Transverse colon (tissue), 4 donors: ENCODE measurements around the gene LCA5L.

Experiments used
- EP300 ChIP-seq: sonication (generic); formaldehyde crosslinking; IDR thresholded peaks from one replicate; pipeline ENCODE4 v1.6.1; 2017; ENCODE audit warnings: antibody characterized with exemption, low read depth
- POLR2A ChIP-seq: fragments of 450-650 bp; IDR thresholded peaks from one replicate; pipeline ENCODE4 v1.6.1; 2016; ENCODE audit warnings: antibody characterized with exemption, mild to moderate bottlenecking, moderate library complexity
- POLR2AphosphoS5 ChIP-seq, 3 donors: sonication (generic); formaldehyde crosslinking; IDR thresholded peaks; one replicate each; pipeline ENCODE4 v1.6.1; 2016; ENCODE audit warnings: antibody characterized with exemption in 3 of 3
- TF ChIP-seq, protein P1 (sequence below), 5 experiments: fragments of 200-600 bp in 3 of 5; fragments of 450-650 bp in 2 of 5; sonication (generic) in 3 of 5; IDR thresholded peaks; 1 replicate in 2 of 5; 2 replicates in 3 of 5; pipeline ENCODE4 v1.5.1; 2016 to 2017; ENCODE audit warnings: antibody characterized with exemption in 5 of 5, inconsistent platforms in 3 of 5, mild to moderate bottlenecking in 2 of 5, moderate library complexity in 1 of 5

DNA sequence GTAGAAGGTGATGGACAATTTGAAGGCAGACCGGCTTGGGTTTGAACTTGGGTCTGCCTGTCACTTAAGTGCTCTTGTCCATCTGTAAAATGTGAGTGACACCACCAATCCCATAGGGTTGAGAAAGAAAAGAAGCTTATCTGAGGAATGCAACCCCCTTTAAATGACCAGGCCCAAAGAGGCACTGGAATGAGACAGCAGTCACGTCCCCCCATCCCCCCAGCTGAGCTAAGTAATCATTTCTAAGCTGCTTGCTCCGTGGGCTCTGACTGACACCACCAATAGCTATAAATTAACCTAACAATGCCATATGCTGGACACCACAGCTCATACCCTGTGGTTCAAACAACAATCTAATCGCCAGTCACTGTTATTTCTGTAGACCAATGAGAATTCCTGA is 15.1 kb downstream of the LCA5L start:
- TF ChIP-seq, protein P1, sequence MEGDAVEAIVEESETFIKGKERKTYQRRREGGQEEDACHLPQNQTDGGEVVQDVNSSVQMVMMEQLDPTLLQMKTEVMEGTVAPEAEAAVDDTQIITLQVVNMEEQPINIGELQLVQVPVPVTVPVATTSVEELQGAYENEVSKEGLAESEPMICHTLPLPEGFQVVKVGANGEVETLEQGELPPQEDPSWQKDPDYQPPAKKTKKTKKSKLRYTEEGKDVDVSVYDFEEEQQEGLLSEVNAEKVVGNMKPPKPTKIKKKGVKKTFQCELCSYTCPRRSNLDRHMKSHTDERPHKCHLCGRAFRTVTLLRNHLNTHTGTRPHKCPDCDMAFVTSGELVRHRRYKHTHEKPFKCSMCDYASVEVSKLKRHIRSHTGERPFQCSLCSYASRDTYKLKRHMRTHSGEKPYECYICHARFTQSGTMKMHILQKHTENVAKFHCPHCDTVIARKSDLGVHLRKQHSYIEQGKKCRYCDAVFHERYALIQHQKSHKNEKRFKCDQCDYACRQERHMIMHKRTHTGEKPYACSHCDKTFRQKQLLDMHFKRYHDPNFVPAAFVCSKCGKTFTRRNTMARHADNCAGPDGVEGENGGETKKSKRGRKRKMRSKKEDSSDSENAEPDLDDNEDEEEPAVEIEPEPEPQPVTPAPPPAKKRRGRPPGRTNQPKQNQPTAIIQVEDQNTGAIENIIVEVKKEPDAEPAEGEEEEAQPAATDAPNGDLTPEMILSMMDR (IDR thresholded peaks at IDR 0.05) = no peak
- TF ChIP-seq POLR2A (no peak), EP300 (no peak), POLR2AphosphoS5 (IDR thresholded peaks at IDR 0.05) (no peak)
